NCI-H526 (cell line): Measurements from ENCODE around the gene CMTR2.

Source experiments
- DNase-seq, 2 experiments: peaks; one replicate each; lab custom pipeline; 2025; lab: John Stamatoyannopoulos, UW

CMTR2 gene

GRCh38 chr16:71273384-71273783 is 15.8 kb downstream of the CMTR2 start:
- no peak for DNase-seq

GRCh38 chr16:71264299-71264698 is 24.9 kb downstream of the CMTR2 start:
- no peak for DNase-seq

- DNase-seq: no peak
These were observed 25.6 kb downstream of the CMTR2 start for GRCh38 chr16:71263582-71263981.

- no peak for DNase-seq
These were observed 26.8 kb downstream of the CMTR2 start for GRCh38 chr16:71262391-71262790.

GRCh38 chr16:71260995-71261394 is 28.2 kb downstream of the CMTR2 start:
- DNase-seq: no peak

GRCh38 chr16:71259086-71259485 is 30.1 kb downstream of the CMTR2 start:
- DNase-seq: no peak

GRCh38 chr16:71258372-71258771 is 30.8 kb downstream of the CMTR2 start:
- no peak for DNase-seq

GRCh38 chr16:71257768-71258167 is 31.4 kb downstream of the CMTR2 start:
- DNase-seq: no peak

- no peak for DNase-seq
These were observed 33.5 kb downstream of the CMTR2 start for GRCh38 chr16:71255721-71256120.

GRCh38 chr16:71254832-71255525 is 34.2 kb downstream of the CMTR2 start:
- DNase-seq: no peak

GRCh38 chr16:71250461-71251235 is 38.6 kb downstream of the CMTR2 start:
- no peak for DNase-seq

- no peak for DNase-seq
These were observed 39.8 kb downstream of the CMTR2 start for GRCh38 chr16:71249399-71249798.

GRCh38 chr16:71247478-71247877 is 41.7 kb downstream of the CMTR2 start:
- DNase-seq: no peak

GRCh38 chr16:71246309-71246708 is 42.9 kb downstream of the CMTR2 start:
- DNase-seq: no peak

GRCh38 chr16:71244521-71244920 is 44.7 kb downstream of the CMTR2 start:
- DNase-seq: no peak

- DNase-seq: no peak
These were observed 46.6 kb downstream of the CMTR2 start for GRCh38 chr16:71242601-71243000.

- DNase-seq: no peak
These were observed 47.2 kb downstream of the CMTR2 start for GRCh38 chr16:71242036-71242435.
